ENCODE data around the gene CDON. TPM values are rescaled to one million over a fixed set of nuclear protein-coding genes. Genes with fewer than 3 reads are reported as not detected.

Gene CDON
- total RNA-seq, 1 donor from 2014 or later = 29.4 TPM

DNA sequence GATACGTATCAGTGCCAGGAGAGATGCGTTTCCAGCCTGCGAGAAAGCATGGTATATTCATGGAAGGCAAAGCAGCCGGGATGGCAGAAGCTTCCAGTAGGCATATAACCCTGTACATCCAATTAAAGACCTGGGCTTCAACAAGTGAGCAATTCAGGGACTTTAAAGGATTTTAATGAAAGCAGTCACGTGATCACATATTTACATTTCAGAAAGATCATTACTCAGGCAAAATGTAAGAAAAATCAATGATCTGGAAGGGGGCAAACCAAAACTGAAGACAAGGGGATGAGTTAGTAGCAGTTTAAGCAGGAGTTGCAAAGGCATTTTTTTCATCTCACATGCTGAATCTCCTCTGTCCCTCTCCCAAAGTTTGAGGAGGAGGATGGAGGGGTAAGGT, 7.8 kb downstream of the CDON start:
- H3K9me3 Mint-ChIP-seq (ENCODE audit: unreplicated experiment) = no peaks in the 10 kb centered on the region
- no peak overlapping the region for H3K4me3 Mint-ChIP-seq (ENCODE audit: unreplicated experiment)
- peaks cover 5% of the 10 kb centered on the region for H3K36me3 Mint-ChIP-seq (ENCODE audit: unreplicated experiment)
- DNase-seq (ENCODE audit: extremely low spot score, unreplicated experiment) = no peak
- peaks cover 13% of the 10 kb centered on the region for H3K4me1 Mint-ChIP-seq (ENCODE audit: unreplicated experiment)
- no peak overlapping the region for H3K27ac Mint-ChIP-seq (ENCODE audit: unreplicated experiment)
- TF ChIP-seq, protein P1, sequence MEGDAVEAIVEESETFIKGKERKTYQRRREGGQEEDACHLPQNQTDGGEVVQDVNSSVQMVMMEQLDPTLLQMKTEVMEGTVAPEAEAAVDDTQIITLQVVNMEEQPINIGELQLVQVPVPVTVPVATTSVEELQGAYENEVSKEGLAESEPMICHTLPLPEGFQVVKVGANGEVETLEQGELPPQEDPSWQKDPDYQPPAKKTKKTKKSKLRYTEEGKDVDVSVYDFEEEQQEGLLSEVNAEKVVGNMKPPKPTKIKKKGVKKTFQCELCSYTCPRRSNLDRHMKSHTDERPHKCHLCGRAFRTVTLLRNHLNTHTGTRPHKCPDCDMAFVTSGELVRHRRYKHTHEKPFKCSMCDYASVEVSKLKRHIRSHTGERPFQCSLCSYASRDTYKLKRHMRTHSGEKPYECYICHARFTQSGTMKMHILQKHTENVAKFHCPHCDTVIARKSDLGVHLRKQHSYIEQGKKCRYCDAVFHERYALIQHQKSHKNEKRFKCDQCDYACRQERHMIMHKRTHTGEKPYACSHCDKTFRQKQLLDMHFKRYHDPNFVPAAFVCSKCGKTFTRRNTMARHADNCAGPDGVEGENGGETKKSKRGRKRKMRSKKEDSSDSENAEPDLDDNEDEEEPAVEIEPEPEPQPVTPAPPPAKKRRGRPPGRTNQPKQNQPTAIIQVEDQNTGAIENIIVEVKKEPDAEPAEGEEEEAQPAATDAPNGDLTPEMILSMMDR (IDR thresholded peaks at IDR 0.05) = no peak
- peaks cover 54% of the 10 kb centered on the region for H3K27me3 Mint-ChIP-seq (ENCODE audit: unreplicated experiment)

DNA sequence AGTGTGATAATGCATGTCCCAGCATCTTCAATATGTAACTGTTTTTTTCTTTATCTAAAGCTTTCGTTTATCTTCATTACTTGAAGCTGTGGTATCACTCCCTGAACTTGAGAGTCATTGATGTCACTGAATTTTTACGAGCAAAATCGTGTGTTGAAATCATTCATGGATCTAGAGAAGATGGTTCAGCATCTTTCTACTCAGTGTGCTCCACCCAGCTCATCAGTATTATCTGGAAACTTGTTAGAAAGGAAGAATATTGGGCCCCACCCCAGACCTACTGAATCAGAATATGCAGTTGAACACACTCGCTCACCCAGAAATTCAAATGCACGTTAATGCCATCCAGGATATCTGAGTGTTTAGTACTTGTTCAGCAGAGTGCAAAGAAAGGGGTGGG, 8.3 kb downstream of the CDON start:
- Mint-ChIP-seq H3K27ac (ENCODE audit: unreplicated experiment) (no peak overlapping the region), H3K9me3 (ENCODE audit: unreplicated experiment) (no peaks in the 10 kb centered on the region), H3K27me3 (ENCODE audit: unreplicated experiment) (peaks cover 55% of the 10 kb centered on the region), H3K36me3 (ENCODE audit: unreplicated experiment) (peaks cover 5% of the 10 kb centered on the region), H3K4me1 (ENCODE audit: unreplicated experiment) (peaks cover 18% of the 10 kb centered on the region), H3K4me3 (ENCODE audit: unreplicated experiment) (no peak overlapping the region)
- TF ChIP-seq, protein P1 (IDR thresholded peaks at IDR 0.05) = no peak
- DNase-seq (ENCODE audit: extremely low spot score, unreplicated experiment) = no peak

DNA sequence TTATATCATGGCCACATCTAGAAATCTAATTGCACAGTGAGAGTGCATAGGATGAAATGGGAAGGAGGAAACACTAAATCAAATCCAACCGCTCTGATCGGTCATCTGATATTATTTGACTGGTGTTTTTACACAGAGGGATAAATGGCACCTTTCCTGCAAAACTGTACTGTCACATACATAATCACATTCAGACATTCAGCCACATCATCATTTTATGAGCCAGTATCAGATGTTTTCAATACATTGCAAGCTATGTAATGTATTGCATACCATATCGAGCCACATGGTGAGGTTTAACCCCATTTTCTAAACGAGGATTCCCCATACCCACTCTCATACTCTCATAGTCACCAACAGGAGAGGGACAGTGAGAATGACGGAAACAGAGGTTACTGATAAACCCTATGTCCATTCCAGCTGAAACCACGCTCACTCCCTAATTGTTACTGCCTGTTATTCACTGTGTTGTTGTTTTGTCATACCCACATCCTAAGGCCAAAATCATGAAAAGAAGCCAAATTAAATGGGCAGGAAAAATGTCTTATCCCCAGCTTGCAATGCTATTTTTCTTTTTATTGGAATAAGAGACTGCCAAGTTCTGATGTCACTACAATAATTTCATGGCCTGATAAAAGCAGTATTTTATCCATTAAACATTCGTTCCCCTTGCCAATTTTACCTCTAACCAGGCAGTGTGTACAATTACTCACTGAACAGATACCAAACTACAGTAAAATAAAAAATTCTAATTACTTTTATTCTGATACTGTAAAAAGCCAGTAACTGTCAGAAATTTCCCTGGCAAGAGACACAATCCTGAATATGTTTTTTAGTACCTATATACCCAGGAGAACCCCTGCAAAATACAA, 9.0 kb downstream of the CDON start:
- TF ChIP-seq, protein P1 (IDR thresholded peaks at IDR 0.05) = no peak
- Mint-ChIP-seq H3K27ac (ENCODE audit: unreplicated experiment) (no peak overlapping the region), H3K27me3 (ENCODE audit: unreplicated experiment) (peaks cover 52% of the 10 kb centered on the region), H3K4me1 (ENCODE audit: unreplicated experiment) (peaks cover 20% of the 10 kb centered on the region), H3K4me3 (ENCODE audit: unreplicated experiment) (no peak overlapping the region), H3K9me3 (ENCODE audit: unreplicated experiment) (no peaks in the 10 kb centered on the region), H3K36me3 (ENCODE audit: unreplicated experiment) (peaks cover 4% of the 10 kb centered on the region)
- no peak for DNase-seq (ENCODE audit: extremely low spot score, unreplicated experiment)

GRCh38 chr11:126051117-126051516, 11.5 kb downstream of the CDON start:
- Mint-ChIP-seq H3K27ac (ENCODE audit: unreplicated experiment) (no peak overlapping the region), H3K9me3 (ENCODE audit: unreplicated experiment) (no peaks in the 10 kb centered on the region), H3K4me3 (ENCODE audit: unreplicated experiment) (no peak overlapping the region), H3K27me3 (ENCODE audit: unreplicated experiment) (peaks cover 35% of the 10 kb centered on the region), H3K4me1 (ENCODE audit: unreplicated experiment) (peaks cover 20% of the 10 kb centered on the region), H3K36me3 (ENCODE audit: unreplicated experiment) (no peaks in the 10 kb centered on the region)
- TF ChIP-seq, protein P1 (IDR thresholded peaks at IDR 0.05) = no peak
- DNase-seq (ENCODE audit: extremely low spot score, unreplicated experiment) = no peak

DNA sequence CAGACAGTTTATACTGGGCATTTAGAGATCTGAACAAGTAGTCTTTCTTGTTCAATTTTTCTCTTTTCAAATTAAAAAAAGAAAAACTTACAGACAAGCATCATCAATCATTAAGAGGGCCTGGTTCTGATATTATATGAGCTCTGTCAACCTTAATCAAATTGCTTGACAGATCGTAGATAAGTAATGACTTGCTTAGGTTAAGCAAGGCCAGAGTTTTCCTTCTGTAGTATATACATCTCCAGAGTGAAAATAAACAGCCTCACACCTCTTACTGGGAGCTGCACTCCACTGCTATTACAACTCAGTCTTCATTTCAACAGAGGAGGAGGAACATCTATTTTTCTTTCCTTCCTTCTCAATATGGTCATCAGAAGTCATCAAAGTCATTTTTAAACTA, 13.5 kb downstream of the CDON start:
- H3K4me3 Mint-ChIP-seq (ENCODE audit: unreplicated experiment) = no peak overlapping the region
- no peak overlapping the region for H3K27ac Mint-ChIP-seq (ENCODE audit: unreplicated experiment)

More for the DNA sequence above, 13.5 kb downstream of the CDON start:
- Mint-ChIP-seq H3K4me1 (ENCODE audit: unreplicated experiment) (peaks cover 20% of the 10 kb centered on the region), H3K9me3 (ENCODE audit: unreplicated experiment) (no peaks in the 10 kb centered on the region), H3K27me3 (ENCODE audit: unreplicated experiment) (peaks cover 26% of the 10 kb centered on the region), H3K36me3 (ENCODE audit: unreplicated experiment) (peaks cover 3% of the 10 kb centered on the region)
- DNase-seq (ENCODE audit: extremely low spot score, unreplicated experiment) = no peak
- TF ChIP-seq, protein P1 (IDR thresholded peaks at IDR 0.05) = no peak

Data from osteocyte (in vitro differentiated cells).